HG02885 (cell line): ENCODE results near the gene DOCK2.
"Not testable (repeated sequence)": the region's sequence is repeated elsewhere in the genome, so short reads cannot be mapped to it uniquely, and the experiment has no call there.

ENCODE experiments used
- ATAC-seq: cut with Tn5 transposase; IDR thresholded peaks from one replicate; pipeline ENCODE4 v1.9.1; 2021; ENCODE audit warnings: mild to moderate bottlenecking; ENCODE audit not compliant: unreplicated experiment, poor library complexity

Gene DOCK2

GRCh38 chr5:169636477-169637084 is 494 bp upstream of the DOCK2 start:
- no peak for ATAC-seq

GRCh38 chr5:169637549-169638121 is 560 bp downstream of the DOCK2 start:
- peak; percentile 73 for ATAC-seq

GRCh38 chr5:169641253-169641652 is 4.2 kb downstream of the DOCK2 start:
- no peak for ATAC-seq

- peak; percentile 34 for ATAC-seq
Measured at GRCh38 chr5:169646856-169647255, 9.8 kb downstream of the DOCK2 start.

- ATAC-seq = peak; percentile 43
Measured at GRCh38 chr5:169647566-169647965, 10.5 kb downstream of the DOCK2 start.

- no peak for ATAC-seq
Measured at GRCh38 chr5:169648725-169649310, 11.7 kb downstream of the DOCK2 start.

GRCh38 chr5:169649486-169649885 is 12.4 kb downstream of the DOCK2 start:
- ATAC-seq = no peak

GRCh38 chr5:169650701-169651331 is 13.7 kb downstream of the DOCK2 start:
- ATAC-seq = peak; percentile 45

GRCh38 chr5:169651526-169651925 is 14.5 kb downstream of the DOCK2 start:
- ATAC-seq = no peak

- ATAC-seq = no peak
Measured at GRCh38 chr5:169652057-169652456, 15.0 kb downstream of the DOCK2 start.

GRCh38 chr5:169653091-169653490 is 16.0 kb downstream of the DOCK2 start:
- no peak for ATAC-seq

- no peak for ATAC-seq
Measured at GRCh38 chr5:169655353-169655752, 18.3 kb downstream of the DOCK2 start.

GRCh38 chr5:169656125-169656901 is 19.2 kb downstream of the DOCK2 start:
- peak; percentile 72 for ATAC-seq

- ATAC-seq = no peak
Measured at GRCh38 chr5:169657127-169657526, 20.1 kb downstream of the DOCK2 start.

- not testable (repeated sequence) for ATAC-seq
Measured at GRCh38 chr5:169662451-169662850, 25.4 kb downstream of the DOCK2 start.

- ATAC-seq = no peak
Measured at GRCh38 chr5:169663537-169663936, 26.5 kb downstream of the DOCK2 start.

GRCh38 chr5:169666365-169666764 is 29.3 kb downstream of the DOCK2 start:
- no peak for ATAC-seq

- ATAC-seq = no peak
Measured at GRCh38 chr5:169667896-169668674, 31.0 kb downstream of the DOCK2 start.

GRCh38 chr5:169668732-169669131 is 31.7 kb downstream of the DOCK2 start:
- no peak for ATAC-seq
